Stimulated activated CD8-positive, alpha-beta memory T cell treated with anti-CD3 and anti-CD28 coated beads, Interleukin-12 subunit alpha, Interleukin-12 subunit beta, amount 100 ng/mL, for 1 hour (primary cell): ENCODE data around the gene RBM47.

Experiments used
- DNase-seq: peaks from one replicate; pipeline ENCODE4 v3.0.0-alpha.2; 2020; ENCODE audit warnings: low read depth

Gene RBM47

DNA sequence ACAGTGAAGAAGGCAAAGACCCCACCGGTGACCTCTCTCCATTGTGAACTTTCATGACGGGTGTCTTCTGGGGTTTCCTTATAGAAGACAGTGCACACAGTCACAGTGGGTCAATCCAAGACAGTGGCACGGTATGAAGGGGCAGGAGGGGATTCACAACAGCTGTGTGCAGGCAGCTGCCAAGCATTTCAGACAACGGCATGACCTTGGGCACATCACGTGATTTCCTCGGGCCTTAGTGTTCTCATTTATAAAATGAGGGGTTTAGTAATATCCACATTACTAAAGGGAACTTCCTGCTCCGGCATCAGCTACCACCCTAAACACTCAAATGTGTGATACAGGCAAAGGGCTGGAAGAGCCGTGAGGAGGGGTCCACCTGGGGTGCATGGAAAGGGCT lies 42.9 kb downstream of the RBM47 start:
- DNase-seq = no peak

DNA sequence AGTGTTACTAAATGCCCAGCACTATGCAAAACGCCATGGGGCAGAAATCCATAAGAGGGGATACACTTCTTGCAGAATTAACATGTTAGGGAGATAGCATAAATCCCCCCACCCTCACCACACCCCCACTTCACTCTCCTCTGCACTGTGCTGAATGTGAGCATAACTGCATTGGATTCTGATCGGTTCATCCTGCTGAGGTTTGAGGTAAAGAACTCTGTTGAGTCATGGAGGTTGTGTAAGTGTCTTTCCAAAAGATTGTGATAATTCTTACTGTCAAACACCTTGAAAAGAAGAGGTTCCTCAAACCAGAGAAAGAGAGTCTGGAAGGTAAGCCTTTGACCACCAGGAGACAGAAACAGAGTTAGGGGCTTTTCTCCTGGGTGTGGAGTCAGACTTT lies 43.6 kb downstream of the RBM47 start:
- no peak for DNase-seq

DNA sequence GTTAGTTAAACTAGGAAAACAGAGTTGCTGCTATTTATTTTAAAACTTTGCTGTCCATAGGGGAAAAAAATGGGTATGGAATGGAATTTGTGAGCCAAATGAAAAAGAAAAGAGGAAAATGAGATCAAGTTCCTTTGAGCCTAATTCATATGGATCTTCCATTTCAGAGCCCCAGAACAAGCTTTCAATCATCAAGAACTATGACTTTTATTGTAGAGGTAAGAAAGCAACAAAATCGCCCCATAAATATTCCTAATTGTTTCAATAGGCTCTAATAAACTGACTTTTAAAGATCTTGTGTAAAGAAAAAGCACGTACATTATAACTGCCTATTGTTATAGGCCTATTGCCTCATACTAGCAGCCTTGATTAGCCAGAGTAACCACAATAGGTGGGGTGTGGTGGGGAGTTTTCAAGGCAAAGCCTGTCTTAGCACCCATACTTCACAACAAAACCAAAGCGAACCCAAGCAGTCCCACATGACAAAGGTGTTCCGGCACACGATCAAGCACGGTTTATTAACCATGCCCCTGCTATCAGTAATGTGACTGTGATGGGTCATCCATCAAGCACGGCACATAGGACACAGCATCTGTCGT lies 44.4 kb downstream of the RBM47 start:
- no peak for DNase-seq

DNA sequence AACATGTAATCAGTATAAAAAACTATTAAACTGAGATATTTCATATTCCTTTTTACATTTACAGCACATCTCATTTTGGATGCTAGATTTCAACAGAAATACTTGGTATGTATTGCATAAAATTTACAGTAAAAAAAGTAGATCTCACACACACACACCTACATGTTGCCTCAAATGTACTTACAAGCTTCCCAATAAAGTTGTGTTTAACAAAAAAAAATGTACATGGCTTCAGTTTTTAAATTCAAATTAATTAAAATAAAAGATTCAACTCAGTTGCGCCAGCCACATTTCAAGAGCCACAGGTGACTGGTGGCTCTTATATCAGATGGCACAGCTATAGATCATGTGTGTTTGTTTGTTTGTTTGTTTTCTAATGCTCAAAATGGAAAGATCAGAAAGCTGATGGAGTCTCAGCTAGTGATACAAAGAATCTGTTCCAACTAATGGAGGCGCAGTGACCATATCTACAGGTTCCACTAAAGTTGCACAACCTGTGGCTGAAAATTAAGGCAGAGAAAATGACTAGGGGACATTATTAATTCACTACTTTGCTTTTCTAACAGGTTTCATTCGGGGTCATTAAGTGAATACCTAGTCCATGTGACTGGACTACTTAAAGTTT lies 45.0 kb downstream of the RBM47 start:
- DNase-seq = no peak

DNA sequence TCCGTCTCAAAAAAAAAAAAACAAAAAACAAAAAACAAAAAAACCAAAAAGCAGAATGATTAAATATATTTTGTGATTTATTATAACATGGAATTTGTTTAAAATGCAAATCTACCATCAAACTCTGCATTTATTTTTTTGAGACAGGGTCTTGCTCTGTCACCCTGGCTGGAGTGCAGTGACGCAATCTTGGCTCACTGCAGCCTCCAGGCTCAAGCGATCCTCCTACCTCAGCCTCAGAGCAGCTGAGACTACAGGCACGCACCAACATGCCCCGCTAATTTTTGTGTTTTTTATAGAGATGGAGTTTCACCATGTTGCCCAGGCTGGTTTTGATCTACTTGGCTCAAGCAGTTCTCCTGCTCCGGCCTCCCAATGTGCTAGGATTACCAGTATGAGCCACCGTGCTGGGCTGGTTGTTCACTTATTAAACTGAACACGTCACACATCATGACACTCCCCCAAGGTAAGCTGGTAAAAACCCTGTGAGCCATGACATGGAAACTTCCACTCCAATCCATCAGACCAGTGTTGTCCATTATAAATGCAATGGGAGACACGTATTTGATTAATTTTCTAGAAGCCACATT lies 45.7 kb downstream of the RBM47 start:
- no peak for DNase-seq

DNA sequence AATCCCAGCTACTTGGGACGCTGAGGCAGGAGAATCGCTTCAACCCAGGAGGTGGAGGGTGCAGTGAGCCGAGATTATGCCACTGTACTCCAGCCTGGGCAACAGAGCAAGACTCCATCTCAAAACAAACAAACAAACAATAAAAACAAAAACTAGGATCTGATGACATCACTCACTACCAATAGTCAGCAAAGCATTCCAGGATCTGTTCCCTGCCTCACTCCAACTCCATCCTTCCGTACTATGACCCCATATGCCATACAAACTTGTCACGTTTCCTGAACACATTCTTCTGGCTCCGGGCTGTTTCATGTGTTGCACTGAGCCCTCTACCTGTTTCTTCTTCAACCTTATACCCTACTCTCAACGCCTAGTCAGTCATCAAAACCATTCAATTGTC lies 47.3 kb downstream of the RBM47 start:
- no peak for DNase-seq

DNA sequence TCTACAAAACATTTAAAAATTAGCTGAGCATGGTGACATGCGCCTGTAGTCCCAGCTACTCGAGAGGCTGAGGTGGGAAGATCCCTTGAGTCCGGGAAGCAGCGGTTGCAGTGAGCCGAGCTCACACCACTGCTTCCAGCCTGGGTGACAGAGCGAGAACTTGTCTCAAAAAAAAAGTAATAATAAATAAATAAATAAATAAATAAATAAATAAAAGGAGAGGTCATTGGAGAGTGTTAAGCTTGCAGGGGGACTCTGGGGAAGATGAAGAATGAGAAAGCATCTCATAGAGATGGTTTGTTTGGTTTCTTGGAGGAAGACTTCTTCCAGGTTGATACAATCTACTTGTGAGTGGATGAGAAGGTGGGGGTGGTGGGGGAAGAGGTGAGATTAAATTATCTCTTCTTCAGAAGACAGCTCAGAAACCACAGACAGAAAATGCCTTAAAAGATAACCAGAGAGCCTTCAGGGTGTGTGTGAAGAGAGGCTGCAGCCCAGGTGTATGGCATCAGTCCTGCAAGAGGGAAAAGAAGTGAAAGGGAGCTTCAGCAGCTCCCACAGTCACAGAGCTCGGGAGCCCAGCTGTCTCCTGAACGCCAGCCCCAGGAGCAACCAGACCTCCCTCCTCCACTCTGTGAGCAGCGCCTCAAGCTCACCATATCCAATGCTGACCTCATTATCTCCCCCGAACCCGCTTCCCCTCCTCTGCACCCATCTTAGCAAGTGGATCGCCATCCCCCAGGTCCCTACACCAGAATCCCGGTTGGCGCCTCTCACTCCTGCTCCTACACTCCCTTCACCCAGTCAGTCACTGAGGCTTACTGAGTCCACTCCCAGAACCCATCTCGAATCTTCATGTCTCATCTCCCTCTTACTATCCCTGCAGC lies 48.2 kb downstream of the RBM47 start:
- no peak for DNase-seq

DNA sequence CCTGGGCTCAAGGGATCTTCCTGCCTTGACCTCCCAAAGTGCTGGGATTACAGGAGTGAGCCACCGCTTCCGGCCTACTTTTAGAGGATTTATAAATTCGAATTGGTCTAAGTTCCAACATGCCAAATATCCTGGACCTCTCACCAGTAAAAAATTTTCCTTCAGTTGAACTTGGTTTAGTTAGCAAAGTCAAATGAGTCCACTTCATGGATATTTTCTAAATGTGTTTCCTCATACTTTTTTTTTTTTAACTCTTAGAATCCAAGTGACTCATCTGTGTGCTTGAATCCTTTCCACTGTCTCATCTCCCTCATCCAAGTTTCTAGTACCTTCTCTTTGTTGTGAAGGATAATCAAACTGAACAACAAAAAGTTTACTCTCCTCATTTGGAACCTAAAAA lies 49.7 kb downstream of the RBM47 start:
- DNase-seq = no peak

DNA sequence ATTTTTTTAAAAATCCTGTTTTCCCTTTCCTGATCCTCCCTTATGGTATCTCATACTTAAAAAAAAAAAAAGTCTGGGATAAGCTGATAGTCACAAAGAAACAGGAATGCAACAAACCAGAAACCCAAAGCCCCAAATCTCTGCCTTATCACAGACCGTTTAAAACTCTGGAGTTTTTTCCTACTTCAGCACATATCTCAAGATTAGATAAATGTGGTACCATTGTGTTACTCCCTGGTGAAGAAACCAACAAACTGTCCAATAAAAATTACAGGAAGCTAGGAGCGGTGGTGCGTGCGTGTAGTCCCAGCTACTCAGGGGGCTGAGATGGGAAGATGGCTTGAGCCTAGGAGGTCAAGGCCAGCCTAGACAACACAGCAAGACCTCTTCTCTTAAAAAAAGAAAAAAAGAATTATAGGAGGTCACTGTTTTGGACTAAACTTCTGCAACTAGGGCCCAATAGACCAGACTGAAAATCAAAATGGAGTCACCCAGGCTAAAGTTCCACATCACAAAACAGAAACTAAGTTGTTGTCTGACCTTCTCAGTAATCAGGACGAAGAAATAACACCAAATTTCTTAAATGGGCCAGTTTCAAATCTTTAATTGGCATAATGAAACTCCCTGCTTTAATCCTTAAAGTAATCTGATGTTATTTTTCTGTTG lies 51.9 kb downstream of the RBM47 start:
- no peak for DNase-seq

DNA sequence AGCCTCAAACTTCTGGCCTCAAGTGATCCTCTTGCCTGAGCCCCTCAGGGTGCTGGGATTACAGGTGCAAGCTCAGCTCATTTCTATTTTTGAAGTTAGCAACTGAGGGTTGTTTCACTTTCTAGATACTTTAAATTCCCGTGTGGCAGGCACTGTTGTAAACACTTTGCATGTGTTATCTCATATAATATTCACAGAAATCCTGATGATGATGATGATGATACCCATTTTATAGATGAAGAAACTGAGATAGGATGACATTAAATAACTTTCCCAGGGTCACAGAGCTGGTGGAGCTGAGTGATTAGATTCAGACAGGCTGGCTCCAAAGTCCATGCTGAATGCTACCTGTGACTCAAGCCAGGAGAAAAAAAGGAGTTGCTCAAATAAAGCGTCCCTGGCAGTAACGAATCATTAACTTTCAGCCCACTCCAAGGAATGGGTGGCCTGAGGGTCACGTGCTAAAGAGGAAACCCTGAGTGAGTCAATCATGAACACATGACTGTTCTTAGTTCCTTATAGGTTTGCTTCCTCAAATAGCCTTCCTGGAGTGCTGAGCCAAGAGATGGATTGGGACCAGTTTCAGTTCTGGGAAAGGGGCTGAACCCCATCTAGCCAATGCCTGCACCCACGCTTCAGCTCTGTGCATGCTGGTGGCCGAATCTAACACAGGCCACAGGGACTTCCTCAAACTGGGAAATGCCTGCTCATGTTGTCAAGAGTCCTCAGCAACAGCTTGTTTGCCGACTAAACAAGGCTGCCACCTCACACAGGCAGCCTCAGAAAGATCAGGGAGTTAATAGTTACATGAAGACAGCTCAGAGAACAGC lies 52.8 kb downstream of the RBM47 start:
- DNase-seq = no peak

DNA sequence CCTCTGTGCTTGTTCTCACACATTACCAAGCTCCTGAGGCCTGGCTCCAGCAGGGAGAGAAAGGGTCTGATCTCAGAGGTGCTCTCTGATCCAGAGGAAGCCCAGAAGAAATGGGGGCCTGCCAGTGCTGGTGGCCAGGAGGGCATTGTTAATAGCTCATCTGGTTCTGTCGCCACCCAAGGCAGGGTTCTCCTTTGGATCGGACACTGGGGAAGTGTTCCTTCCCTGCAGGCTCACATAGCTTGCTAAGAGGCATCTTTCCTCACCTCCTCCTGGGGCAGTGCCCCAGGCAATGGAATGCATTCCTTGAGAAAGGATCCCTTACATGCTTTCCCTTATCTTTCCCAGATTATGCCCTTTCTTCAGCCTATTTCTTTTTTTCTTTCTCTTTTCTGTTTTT lies 53.8 kb downstream of the RBM47 start:
- no peak for DNase-seq

DNA sequence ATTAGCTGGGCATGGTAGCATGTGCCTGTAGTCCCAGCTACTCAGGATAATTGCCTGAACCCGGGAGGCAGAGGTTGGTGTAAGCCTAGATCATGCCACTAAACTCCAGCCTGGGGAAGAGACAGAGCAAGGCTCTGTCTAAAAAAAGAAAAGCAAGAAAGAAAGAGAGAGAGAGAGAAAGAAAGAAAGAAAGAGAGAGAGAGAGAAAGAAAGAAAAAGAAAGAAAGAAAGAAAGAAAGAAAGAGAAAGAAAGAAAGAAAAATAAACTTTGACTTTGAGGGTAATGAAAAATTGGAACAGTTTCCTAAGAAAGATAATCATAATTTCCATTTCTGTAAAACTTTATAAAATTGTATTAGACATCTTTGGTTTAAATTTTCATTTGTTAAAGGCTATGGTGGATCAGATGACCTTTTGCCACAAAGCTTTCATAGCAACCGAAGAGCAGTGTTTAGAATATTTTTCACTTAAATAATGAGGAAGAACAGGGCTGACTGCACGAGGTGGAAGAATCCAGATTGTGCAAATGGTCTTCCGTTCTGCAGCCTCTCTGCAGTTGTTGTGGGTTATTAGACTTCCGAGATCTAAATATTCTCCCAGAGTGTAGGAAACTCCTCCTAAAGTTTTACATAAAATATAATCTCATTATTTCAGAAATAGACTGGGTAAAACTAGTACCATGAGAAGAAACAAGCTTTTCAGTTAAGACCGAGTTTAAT lies 55.9 kb downstream of the RBM47 start:
- no peak for DNase-seq

DNA sequence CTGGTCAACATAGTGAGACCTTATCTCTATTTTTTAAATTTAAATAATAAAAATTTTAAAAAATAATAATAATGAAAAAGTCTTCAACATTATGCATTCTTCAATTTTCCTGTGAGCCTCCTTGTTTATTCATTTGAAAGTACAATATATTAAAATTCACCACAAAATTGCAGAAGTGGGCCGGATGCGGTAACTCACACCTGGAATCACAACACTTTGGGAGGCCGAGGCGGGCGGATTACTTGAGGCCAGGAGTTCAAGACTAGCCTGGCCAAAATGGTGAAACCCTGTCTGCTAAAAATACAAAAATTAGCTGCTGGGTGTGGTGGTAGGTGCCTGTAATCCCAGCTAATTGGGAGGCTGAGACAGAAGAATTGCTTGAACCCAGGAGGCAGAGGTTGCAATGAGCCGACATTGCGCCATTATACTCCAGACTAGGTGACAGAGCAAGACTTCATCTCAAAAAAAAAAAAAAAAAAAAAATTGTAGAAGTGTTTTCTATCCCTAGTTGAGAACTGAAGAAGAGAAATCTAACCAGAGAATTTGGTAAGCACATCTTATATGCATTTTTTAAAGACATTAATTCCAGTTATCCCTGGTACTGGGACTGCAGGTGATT lies 56.9 kb downstream of the RBM47 start:
- DNase-seq = no peak

DNA sequence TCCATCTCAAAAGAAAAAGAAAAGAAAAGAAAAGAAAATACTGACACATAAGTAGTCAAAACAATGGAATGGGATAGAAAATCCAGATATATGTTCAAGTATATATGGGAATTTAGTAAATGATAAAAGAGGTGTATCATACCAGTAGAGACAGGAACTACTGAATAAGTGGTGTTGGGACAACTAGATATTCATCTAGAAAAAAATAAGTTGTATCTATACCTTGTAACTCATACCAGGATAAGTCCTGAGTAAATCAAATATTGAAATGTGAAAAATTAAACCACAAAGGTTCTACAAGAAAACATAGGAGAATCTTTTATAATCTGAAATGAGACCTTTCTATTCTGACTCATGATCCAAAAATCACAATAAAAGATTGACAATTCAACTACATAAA lies 58.5 kb downstream of the RBM47 start:
- no peak for DNase-seq

DNA sequence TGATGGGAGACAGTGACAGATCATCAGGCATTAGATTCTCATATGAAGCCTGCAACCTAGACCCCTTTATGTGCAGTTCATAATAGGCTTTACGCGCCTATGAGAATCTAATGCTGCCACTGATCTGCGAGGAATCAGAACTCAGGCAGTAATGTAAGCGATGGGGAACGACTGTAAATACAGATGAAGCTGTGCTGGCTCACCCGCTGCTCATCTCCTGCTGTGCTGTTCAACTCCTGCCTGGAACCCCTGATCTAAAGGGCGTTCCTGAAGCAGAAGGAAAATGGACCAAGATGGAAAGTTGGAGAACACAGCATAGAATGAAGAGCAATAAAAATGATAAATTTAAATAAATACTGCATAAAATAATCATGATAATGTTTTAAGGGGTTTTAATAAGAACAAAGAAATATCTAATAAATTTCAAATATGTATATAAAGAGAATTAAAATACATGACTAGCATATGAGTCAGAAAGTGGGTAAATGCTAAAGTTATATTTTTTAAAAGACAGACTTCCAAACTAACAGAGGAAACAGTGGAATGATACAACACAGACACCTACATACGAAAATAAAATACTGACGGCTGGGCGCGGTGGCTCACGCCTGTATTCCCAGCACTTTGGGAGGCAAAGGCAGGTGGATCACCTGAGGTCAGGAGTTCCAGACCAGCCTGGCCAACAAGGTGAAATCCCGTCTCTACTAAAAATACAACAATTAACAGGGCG lies 59.2 kb downstream of the RBM47 start:
- no peak for DNase-seq

DNA sequence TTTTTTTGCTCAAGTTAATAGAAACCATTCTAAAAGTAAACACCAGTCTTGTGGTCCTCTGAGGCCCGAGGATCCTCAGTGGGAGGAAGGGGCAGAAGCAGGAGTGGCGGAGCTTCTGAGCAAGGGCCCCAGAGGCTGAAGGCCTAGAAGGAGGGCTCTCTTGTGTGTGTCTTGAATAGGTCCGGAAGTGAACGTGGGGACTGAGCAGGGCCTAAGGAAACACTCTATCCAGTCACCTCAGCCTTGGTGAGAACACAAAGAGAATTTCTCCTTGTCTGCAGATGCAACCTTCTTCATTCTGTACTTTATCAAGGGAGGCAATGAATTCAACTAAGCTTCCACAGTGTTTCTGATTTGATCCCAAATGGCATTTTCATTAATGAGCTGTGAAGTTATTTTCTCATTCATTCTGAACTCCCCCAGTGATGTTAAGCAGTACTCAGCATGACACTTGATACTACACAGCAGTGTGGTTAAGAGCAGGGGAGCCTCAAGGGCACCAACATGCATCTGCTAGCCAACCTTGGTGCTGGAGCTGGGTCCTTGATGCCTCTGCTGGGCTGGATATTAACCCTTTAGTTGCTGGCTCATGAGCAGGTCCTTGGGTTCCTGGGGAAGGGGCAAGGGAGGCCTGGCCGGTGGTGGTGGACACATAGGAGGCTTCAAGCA lies 64.7 kb downstream of the RBM47 start:
- no peak for DNase-seq

DNA sequence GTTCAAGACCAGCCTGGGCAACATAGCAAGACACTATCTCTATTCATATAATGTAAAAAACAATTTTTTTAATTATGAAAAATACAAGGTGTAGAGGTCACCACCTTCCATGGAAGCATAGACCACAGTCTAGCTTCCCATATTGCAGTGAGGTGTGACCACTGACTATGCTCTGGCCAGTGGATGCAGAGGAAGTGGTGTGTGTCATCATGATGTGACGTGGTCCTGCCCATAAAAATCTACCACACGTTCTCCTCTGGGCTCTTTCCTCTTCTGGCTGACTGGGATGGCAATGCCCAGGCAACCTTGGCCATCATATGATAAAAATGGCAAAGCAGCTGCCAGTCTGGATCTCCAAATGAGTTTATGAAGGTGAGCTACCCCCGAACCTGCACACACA lies 65.7 kb downstream of the RBM47 start:
- no peak for DNase-seq

DNA sequence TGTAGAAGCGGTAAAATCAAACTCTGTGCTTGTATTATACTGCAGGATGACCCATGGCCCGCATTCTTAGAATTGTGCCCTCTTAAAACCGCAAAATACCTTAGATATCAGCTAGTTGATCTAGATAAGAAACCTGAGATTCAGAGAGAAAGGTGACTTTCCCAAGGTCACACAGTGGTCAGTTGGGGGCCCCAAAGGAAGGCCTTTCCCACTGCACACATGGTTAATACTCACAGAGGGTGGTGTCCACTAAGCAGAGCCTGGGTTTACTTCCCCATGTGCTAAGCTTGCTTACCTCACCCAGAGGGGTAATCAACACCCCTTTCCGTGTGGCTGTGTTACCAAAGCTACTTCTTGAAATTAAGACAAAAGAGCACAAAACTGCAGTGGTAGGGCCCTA lies 66.3 kb downstream of the RBM47 start:
- DNase-seq = no peak

DNA sequence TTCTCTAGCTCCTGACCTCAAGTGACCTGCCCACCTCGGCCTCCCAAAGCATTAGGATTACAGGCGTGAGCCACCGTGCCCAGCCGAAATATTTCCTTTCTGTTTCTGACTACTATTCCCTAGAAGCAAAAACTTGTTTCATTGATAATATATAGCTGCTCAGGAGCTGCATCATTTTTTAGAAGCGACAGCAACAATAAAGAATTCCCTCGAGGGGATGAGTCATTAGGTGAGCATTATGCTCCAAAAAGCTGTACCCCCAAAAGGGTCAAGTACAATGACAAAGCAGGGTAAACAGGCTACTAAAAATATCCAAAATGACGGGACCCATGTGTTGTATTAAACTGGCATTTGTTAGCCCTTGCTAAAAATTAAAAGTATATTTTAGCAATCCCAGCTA lies 67.0 kb downstream of the RBM47 start:
- no peak for DNase-seq
